CD14-positive monocyte (primary cell): ENCODE results near the gene KSR1. TPM values are rescaled to one million over a fixed set of nuclear protein-coding genes. Genes with fewer than 3 reads are reported as not detected.

Experiments
- DNase-seq, 3 donors: peaks; one replicate each; pipeline ENCODE4 v3.0.0-alpha.2; 2011 to 2022
- H2AFZ ChIP-seq: 2 replicates; pipeline ENCODE4 v1.6.0; 2012; ENCODE audit warnings: mild to moderate bottlenecking, low read depth, low read length, inconsistent platforms; ENCODE audit not compliant: insufficient read depth, poor library complexity, severe bottlenecking
- H3K27ac ChIP-seq, 2 donors: 1 replicate in 1 of 2; 2 replicates in 1 of 2; pipeline ENCODE4 v1.5.1; 2012 to 2013; ENCODE audit warnings: low read length in 2 of 2, control low read depth in 1 of 2, inconsistent platforms in 1 of 2, low read depth in 1 of 2, mild to moderate bottlenecking in 1 of 2
- H3K27me3 ChIP-seq, 2 donors: one replicate each; pipeline versions ENCODE4 v1.6.0 to v1.6.1; 2011 to 2013; ENCODE audit warnings: low read length in 2 of 2; ENCODE audit not compliant: control insufficient read depth in 2 of 2, insufficient read depth in 2 of 2
- H3K36me3 ChIP-seq, 2 donors: replicated peaks in 1 of 2; 1 replicate in 1 of 2; 2 replicates in 1 of 2; pipeline versions ENCODE4 v1.5.1 to v1.6.1; 2012 to 2013; ENCODE audit warnings: low read length in 2 of 2, control low read depth in 1 of 2, inconsistent platforms in 1 of 2, mild to moderate bottlenecking in 1 of 2; ENCODE audit not compliant: insufficient read depth in 2 of 2, control insufficient read depth in 1 of 2
- H3K4me1 ChIP-seq, 2 donors: 1 replicate in 1 of 2; 2 replicates in 1 of 2; pipeline versions ENCODE4 v1.5.1 to v1.6.1; 2012 to 2013; ENCODE audit warnings: low read length in 2 of 2, control low read depth in 1 of 2, inconsistent platforms in 1 of 2, mild to moderate bottlenecking in 1 of 2, moderate library complexity in 1 of 2; ENCODE audit not compliant: insufficient read depth in 2 of 2, control insufficient read depth in 1 of 2
- H3K4me2 ChIP-seq: replicated peaks from 2 replicates; pipeline ENCODE3; 2012; ENCODE audit warnings: low read length, moderate library complexity, mild to moderate bottlenecking; ENCODE audit not compliant: poor library complexity, severe bottlenecking; ENCODE audit errors: extremely low read depth
- H3K4me3 ChIP-seq, 3 experiments: fragments of 200-600 bp in 1 of 3; sonication (generic) in 1 of 3; replicated peaks in 1 of 3; 1 replicate in 2 of 3; 2 replicates in 1 of 3; pipeline ENCODE4 v1.5.1; 2011 to 2013; ENCODE audit warnings: low read length in 3 of 3, mild to moderate bottlenecking in 3 of 3, control low read depth in 2 of 3, low read depth in 2 of 3, inconsistent platforms in 1 of 3, moderate library complexity in 1 of 3
- H3K79me2 ChIP-seq: 2 replicates; pipeline ENCODE4 v1.6.0; 2012; ENCODE audit warnings: mild to moderate bottlenecking, control low read depth, inconsistent platforms, low read length, moderate library complexity; ENCODE audit not compliant: insufficient read depth
- H3K9ac ChIP-seq: 2 replicates; pipeline ENCODE4 v1.6.0; 2017; ENCODE audit warnings: low read length, mild to moderate bottlenecking; ENCODE audit not compliant: insufficient read depth, poor library complexity, severe bottlenecking
- H3K9me3 ChIP-seq, 2 donors: replicated peaks in 1 of 2; 1 replicate in 1 of 2; 2 replicates in 1 of 2; pipeline versions ENCODE4 v1.5.1 to v1.6.1; 2012 to 2013; ENCODE audit warnings: low read length in 2 of 2, control low read depth in 1 of 2; ENCODE audit not compliant: control insufficient read depth in 1 of 2, insufficient read depth in 1 of 2
- H4K20me1 ChIP-seq: 2 replicates; pipeline ENCODE4 v1.6.0; 2012; ENCODE audit warnings: mild to moderate bottlenecking, low read length, control low read depth, moderate library complexity; ENCODE audit not compliant: insufficient read depth
- H3K27ac Mint-ChIP-seq, 7 donors: one replicate each; pipeline ENCODE4 v1.8.0; 2020; ENCODE audit warnings: mild to moderate bottlenecking in 7 of 7, mixed read lengths in 7 of 7, moderate library complexity in 6 of 7, inconsistent platforms in 2 of 7
- H3K27me3 Mint-ChIP-seq, 3 donors: one replicate each; pipeline ENCODE4 v1.8.0; 2021 to 2022; ENCODE audit warnings: low read depth in 3 of 3, mild to moderate bottlenecking in 3 of 3, mixed read lengths in 3 of 3, moderate library complexity in 3 of 3, inconsistent platforms in 1 of 3
- H3K36me3 Mint-ChIP-seq, 2 donors: one replicate each; pipeline ENCODE4 v1.8.0; 2020; ENCODE audit warnings: mixed read lengths in 2 of 2, inconsistent platforms in 1 of 2, mild to moderate bottlenecking in 1 of 2
- H3K4me1 Mint-ChIP-seq: one replicate; pipeline ENCODE4 v1.8.0; 2020; ENCODE audit warnings: mild to moderate bottlenecking, mixed read lengths
- H3K4me3 Mint-ChIP-seq, 2 donors: one replicate each; pipeline ENCODE4 v1.8.0; 2020; ENCODE audit warnings: mild to moderate bottlenecking in 2 of 2, mixed read lengths in 2 of 2, moderate library complexity in 1 of 2
- H3K9me3 Mint-ChIP-seq, 7 donors: one replicate each; pipeline ENCODE4 v1.8.0; 2020 to 2022; ENCODE audit warnings: mixed read lengths in 7 of 7, mild to moderate bottlenecking in 6 of 7, moderate library complexity in 6 of 7, inconsistent platforms in 2 of 7
- CTCF ChIP-seq: fragments of 200-600 bp; IDR thresholded peaks from one replicate; pipeline ENCODE4 v1.8.0; 2022; ENCODE audit warnings: antibody characterized with exemption, mild to moderate bottlenecking
- WGBS: methylation state at CpG from one replicate; pipeline ENCODE4 v1.1.5; 2013; ENCODE audit warnings: missing lambda C conversion rate; ENCODE audit not compliant: insufficient coverage; 5-methylcytosine and 5-hydroxymethylcytosine counted together
- intact Hi-C, 2 donors: fragments of 100-400 bp; cut with micrococcal nuclease; formaldehyde crosslinking; loops; one replicate each; pipeline versions ENCODE4 v1.15.0 to v1.15.1; 2023
- polyA plus RNA-seq, 3 donors: library from polyadenylated mRNA; depleted of rRNA in 1 of 3; unstranded in 2 of 3; stranded (reverse) in 1 of 3; fragments of 300-500 nt in 2 of 3; fragments of >200 nt in 1 of 3; fragmentation: Illumina TruSeq in 2 of 3; gene quantifications; 1 replicate in 2 of 3; 2 replicates in 1 of 3; pipeline ENCODE4 v1.2.3, GENCODE V29; 2012 to 2021

KSR1 gene
- polyA plus RNA-seq, 3 donors, result 1.2 to 111 (median 4.2) TPM

- TF ChIP-seq CTCF, result no peak
- Histone ChIP-seq H3K4me1 (peaks cover 89 to 98% of the 10 kb centered on the region in 2 donors), H3K36me3 (no peaks in the 10 kb centered on the region), H4K20me1 (peaks cover 10% of the 10 kb centered on the region), H3K4me2 (no peak overlapping the region), H3K27ac (peak overlapping the region in 1 of 2 donors; percentile 85), H3K4me3 (no peak overlapping the region), H3K79me2 (peaks cover 76% of the 10 kb centered on the region), H2AFZ (no peak overlapping the region), H3K9me3 (no peaks in the 10 kb centered on the region), H3K27me3 (no peaks in the 10 kb centered on the region), H3K9ac (no peak overlapping the region)
- Mint-ChIP-seq H3K4me3 (no peak overlapping the region), H3K9me3 (no peaks in the 10 kb centered on the region), H3K27ac (peak overlapping the region in 3 of 7 donors; percentile 22 to 91 (median 30)), H3K36me3 (peaks cover 16 to 22% of the 10 kb centered on the region in 2 donors), H3K4me1 (peaks cover 97% of the 10 kb centered on the region), H3K27me3 (peaks cover 0 to 3% (median 0%) of the 10 kb centered on the region in 3 donors)
- no CpG with 5 or more reads among the region's 4 CpGs for WGBS
- intact Hi-C loops, result loop anchor here (5.0 kb wide), 2 partner anchors 33 to 42 kb away; partner anchors contain the start of gene KSR1 (in 1 of the 2)
- no peak for DNase-seq
Measured at GRCh38 chr17:27490391-27490790, 34.1 kb downstream of the KSR1 start.

- Mint-ChIP-seq H3K4me3 (no peak overlapping the region), H3K27ac (peak overlapping the region in 3 of 7 donors; percentile 21 to 48 (median 33)), H3K4me1 (peaks cover 90% of the 10 kb centered on the region), H3K9me3 (no peaks in the 10 kb centered on the region), H3K27me3 (no peaks in the 10 kb centered on the region), H3K36me3 (peaks cover 13 to 20% of the 10 kb centered on the region in 2 donors)
- H2AFZ ChIP-seq, result no peak overlapping the region
- H3K4me1 ChIP-seq, result peaks cover 76 to 89% of the 10 kb centered on the region in 2 donors
- TF ChIP-seq CTCF, result no peak
- no peaks in the 10 kb centered on the region for H3K27me3 ChIP-seq
- H3K9me3 ChIP-seq, result no peaks in the 10 kb centered on the region
- H4K20me1 ChIP-seq, result peaks cover 20% of the 10 kb centered on the region
- peaks cover 0 to under 1% of the 10 kb centered on the region in 2 donors for H3K36me3 ChIP-seq
- H3K4me3 ChIP-seq, result no peak overlapping the region
- intact Hi-C loops, result loop anchor here (5.0 kb wide), 2 partner anchors 34 to 41 kb away; partner anchors contain the start of gene KSR1 (in 1 of the 2)
- no peak for DNase-seq
- no peak overlapping the region for H3K9ac ChIP-seq
- no peak overlapping the region for H3K4me2 ChIP-seq
- no peak overlapping the region for H3K27ac ChIP-seq
- peaks cover 82% of the 10 kb centered on the region for H3K79me2 ChIP-seq
- 96% methylated on average over 5 of the region's 12 CpGs for WGBS
Measured at GRCh38 chr17:27491713-27492190, 35.5 kb downstream of the KSR1 start.
